GM23338 (cell line): Measurements from ENCODE around the gene MAPK7. TPM values are rescaled to one million over a fixed set of nuclear protein-coding genes. Genes with fewer than 3 reads are reported as not detected.

Experiments used
- ATAC-seq: fragments of 200-7000 bp; cut with Tn5 transposase; 3 replicates; pipeline ENCODE4 v1.9.1; 2020
- DNase-seq: peaks from one replicate; pipeline ENCODE4 v3.0.0-alpha.2; 2015; ENCODE audit warnings: low spot score
- H2AFZ ChIP-seq: fragments of 200-600 bp; sonication (generic); 2 replicates; pipeline ENCODE4 v1.8.0; 2016; ENCODE audit warnings: antibody characterized with exemption, mild to moderate bottlenecking, moderate library complexity
- H3F3A ChIP-seq: fragments of 200-600 bp; sonication (generic); replicated peaks from 2 replicates; pipeline ENCODE4 v1.8.0; 2017; ENCODE audit warnings: antibody characterized with exemption, mixed run types, low read depth
- H3K27ac ChIP-seq: fragments of 200-600 bp; sonication (generic); 2 replicates; pipeline ENCODE4 v1.6.1; 2016; ENCODE audit warnings: low read depth
- H3K27me3 ChIP-seq: fragments of 200-600 bp; sonication (generic); 2 replicates; pipeline ENCODE4 v1.8.0; 2016; ENCODE audit warnings: mild to moderate bottlenecking, mixed run types, moderate library complexity; ENCODE audit not compliant: insufficient read depth
- H3K36me3 ChIP-seq: fragments of 200-600 bp; sonication (generic); 2 replicates; pipeline ENCODE4 v1.8.0; 2016; ENCODE audit warnings: mild to moderate bottlenecking; ENCODE audit not compliant: insufficient read depth
- H3K4me1 ChIP-seq: fragments of 200-600 bp; sonication (generic); 2 replicates; pipeline ENCODE4 v1.8.0; 2016; ENCODE audit warnings: mild to moderate bottlenecking, moderate library complexity; ENCODE audit not compliant: insufficient read depth
- H3K4me2 ChIP-seq: fragments of 200-600 bp; sonication (generic); 2 replicates; pipeline ENCODE4 v1.7.1; 2017; ENCODE audit warnings: mixed run types
- H3K4me3 ChIP-seq: fragments of 200-600 bp; sonication (generic); 2 replicates; pipeline ENCODE4 v1.6.1; 2016; ENCODE audit warnings: mixed run types
- H3K79me2 ChIP-seq: fragments of 200-600 bp; sonication (generic); replicated peaks from 2 replicates; pipeline ENCODE4 v1.8.0; 2017; ENCODE audit warnings: mild to moderate bottlenecking; ENCODE audit not compliant: insufficient read depth
- H3K9me2 ChIP-seq: fragments of 200-600 bp; sonication (generic); 2 replicates; pipeline ENCODE4 v1.8.0; 2017; ENCODE audit not compliant: insufficient read depth
- H4K20me1 ChIP-seq: fragments of 200-600 bp; sonication (generic); replicated peaks from 2 replicates; pipeline ENCODE4 v1.8.0; 2017; ENCODE audit warnings: mild to moderate bottlenecking; ENCODE audit not compliant: insufficient read depth
- H3K27ac Mint-ChIP-seq: 2 replicates; pipeline ENCODE4 v1.8.0; 2020; ENCODE audit warnings: inconsistent platforms, mild to moderate bottlenecking, moderate library complexity, mixed read lengths
- H3K27me3 Mint-ChIP-seq: 3 replicates; pipeline ENCODE4 v1.8.0; 2022; ENCODE audit warnings: low read depth, mild to moderate bottlenecking, moderate library complexity, mixed read lengths, inconsistent platforms; ENCODE audit not compliant: insufficient read depth, poor library complexity
- H3K36me3 Mint-ChIP-seq: 3 replicates; pipeline ENCODE4 v1.8.0; 2021; ENCODE audit warnings: low read depth, mild to moderate bottlenecking, inconsistent platforms, moderate library complexity, mixed read lengths
- H3K4me1 Mint-ChIP-seq: 3 replicates; pipeline ENCODE4 v1.8.0; 2020; ENCODE audit warnings: mild to moderate bottlenecking, inconsistent platforms, mixed read lengths
- H3K4me3 Mint-ChIP-seq: 3 replicates; pipeline ENCODE4 v1.8.0; 2021; ENCODE audit warnings: moderate library complexity, mild to moderate bottlenecking, inconsistent platforms, mixed read lengths
- H3K9me3 Mint-ChIP-seq: 3 replicates; pipeline ENCODE4 v1.8.0; 2020; ENCODE audit warnings: moderate library complexity, mild to moderate bottlenecking, inconsistent platforms, mixed read lengths
- CREB1 ChIP-seq: fragments of 250-450 bp; sonication (Bioruptor Pico); IDR thresholded peaks from 2 replicates; pipeline ENCODE4 v1.5.0; 2020; ENCODE audit warnings: low read depth, mild to moderate bottlenecking, moderate library complexity
- EZH2 ChIP-seq: fragments of 200-600 bp; sonication (generic); IDR thresholded peaks from one replicate; pipeline ENCODE4 v1.8.0; 2017; ENCODE audit warnings: antibody characterized with exemption, mild to moderate bottlenecking, low read depth; ENCODE audit not compliant: unreplicated experiment
- EZH2phosphoT487 ChIP-seq: fragments of 200-600 bp; sonication (generic); IDR thresholded peaks from one replicate; pipeline ENCODE4 v1.8.1; 2018; ENCODE audit warnings: antibody characterized with exemption; ENCODE audit not compliant: unreplicated experiment
- JUNB ChIP-seq: IDR thresholded peaks from one replicate; pipeline ENCODE4 v1.6.1; 2016; ENCODE audit warnings: antibody characterized with exemption; ENCODE audit not compliant: unreplicated experiment
- NANOG ChIP-seq: IDR thresholded peaks from 2 replicates; pipeline ENCODE4 v1.6.1; 2016; ENCODE audit warnings: antibody characterized with exemption, borderline replicate concordance
- POLR2AphosphoS5 ChIP-seq: IDR thresholded peaks from 2 replicates; pipeline ENCODE4 v1.6.1; 2016; ENCODE audit warnings: antibody characterized with exemption, low read depth
- STAT1 ChIP-seq: IDR thresholded peaks from one replicate; pipeline ENCODE4 v1.6.1; 2016; ENCODE audit warnings: antibody characterized with exemption; ENCODE audit not compliant: unreplicated experiment
- ZNF114 ChIP-seq: fragments of 250-450 bp; sonication (Bioruptor Pico); IDR thresholded peaks from 2 replicates; pipeline ENCODE4 v1.5.0; 2020; ENCODE audit warnings: mild to moderate bottlenecking, moderate library complexity
- ZNF331 ChIP-seq: fragments of 250-450 bp; sonication (Bioruptor Pico); IDR thresholded peaks from 2 replicates; pipeline ENCODE4 v1.5.0; 2020; ENCODE audit warnings: low read depth, mild to moderate bottlenecking, moderate library complexity
- polyA plus RNA-seq: library from polyadenylated mRNA; unstranded; fragments of >200 nt; fragmentation: Nextera tagmentation; extraction: Ambion mirVana; gene quantifications from 2 replicates; pipeline ENCODE4 v1.2.1, GENCODE V29; 2016
- total RNA-seq: library from RNA; depleted of rRNA; stranded (reverse); fragments of >200 nt; shearing (Covaris generic); gene quantifications from 2 replicates; pipeline ENCODE4 v1.2.3, GENCODE V29; 2014
- TF ChIP-seq, protein P1 (sequence below): IDR thresholded peaks from 2 replicates; pipeline ENCODE4 v1.6.1; 2016; ENCODE audit warnings: antibody characterized with exemption
- TF ChIP-seq, protein P2 (sequence below): IDR thresholded peaks from one replicate; pipeline ENCODE4 v1.6.1; 2018; ENCODE audit warnings: antibody characterized with exemption; ENCODE audit not compliant: unreplicated experiment
- TF ChIP-seq, protein P3 (sequence below), 2 experiments: fragments of 200-600 bp in 1 of 2; sonication (generic) in 1 of 2; conservative IDR thresholded peaks; 2 replicates each; pipeline versions ENCODE4 v1.5.1 to v1.6.1; 2016 to 2017; ENCODE audit warnings: antibody characterized with exemption in 2 of 2, low read depth in 2 of 2, mild to moderate bottlenecking in 2 of 2, moderate library complexity in 1 of 2

The MAPK7 gene
- total and polyA plus RNA-seq, 2 experiments from 2014 or later: 15.5 to 53.1 TPM

DNA sequence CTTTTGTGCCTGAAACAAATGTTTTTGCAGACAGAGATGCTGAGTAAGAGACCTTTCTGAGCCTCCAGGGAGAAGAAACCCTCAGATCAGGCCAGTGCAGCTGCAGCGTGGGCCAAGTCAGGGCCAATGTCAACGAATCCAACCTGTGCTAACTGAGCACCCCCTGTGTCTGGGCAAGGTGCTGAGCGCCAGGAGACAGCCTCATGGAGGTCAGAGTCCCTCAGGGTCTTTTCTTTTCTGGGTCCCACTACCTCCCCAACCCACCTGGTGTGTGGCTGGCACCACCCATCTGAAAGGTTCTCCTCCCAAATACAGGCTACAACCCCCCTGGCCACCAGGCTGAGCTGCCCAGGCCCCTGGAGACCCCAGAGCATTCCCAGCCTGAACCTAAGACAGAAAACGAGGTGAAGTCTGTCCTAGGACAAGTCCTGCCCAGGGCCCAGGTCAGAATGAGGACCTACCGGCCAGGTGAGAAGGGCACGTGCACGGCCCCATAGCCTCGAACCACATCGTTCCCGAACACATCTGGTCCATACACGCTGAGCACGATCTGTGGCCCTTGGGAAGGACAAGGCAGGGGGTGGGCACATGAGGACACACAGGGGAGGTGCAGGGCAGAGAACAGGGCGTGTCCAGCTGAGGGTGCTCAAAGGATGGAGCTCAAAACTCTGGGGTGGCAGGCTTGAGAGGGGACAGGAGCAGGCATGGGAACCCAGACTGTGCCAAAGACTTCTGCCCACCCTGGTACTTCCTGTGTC lies 30.8 kb upstream of the MAPK7 start:
- ATAC-seq (no peak), DNase-seq (no peak)
- no peaks in the 10 kb centered on the region; the same call in 2 of the 3 replicates for H3K9me3 Mint-ChIP-seq
- H3K36me3 Mint-ChIP-seq: peaks cover 5% of the 10 kb centered on the region; the same call in 2 of the 3 replicates
- no peaks in the 10 kb centered on the region for H3K9me2 ChIP-seq
- H2AFZ ChIP-seq: no peak overlapping the region
- no peak overlapping the region for H3K4me3 ChIP-seq
- H3K27ac Mint-ChIP-seq: 0 out of 2 replicates have a peak overlapping the region, but pooled peaks have one; percentile 28
- no peaks in the 10 kb centered on the region for H3K27me3 ChIP-seq
- no peaks in the 10 kb centered on the region for H3K36me3 ChIP-seq
- no peaks in the 10 kb centered on the region for H3K79me2 ChIP-seq
- no peaks in the 10 kb centered on the region for H4K20me1 ChIP-seq
- no peak overlapping the region for H3K27ac ChIP-seq
- no peak overlapping the region for H3K4me2 ChIP-seq
- no peak overlapping the region for H3K4me3 Mint-ChIP-seq
- TF ChIP-seq POLR2AphosphoS5 (no peak), CREB1 (CRISPR knock-in tag) (no peak), JUNB (no peak), STAT1 (no peak), EZH2 (no peak), NANOG (no peak), EZH2phosphoT487 (no peak)
- TF ChIP-seq, protein P1, sequence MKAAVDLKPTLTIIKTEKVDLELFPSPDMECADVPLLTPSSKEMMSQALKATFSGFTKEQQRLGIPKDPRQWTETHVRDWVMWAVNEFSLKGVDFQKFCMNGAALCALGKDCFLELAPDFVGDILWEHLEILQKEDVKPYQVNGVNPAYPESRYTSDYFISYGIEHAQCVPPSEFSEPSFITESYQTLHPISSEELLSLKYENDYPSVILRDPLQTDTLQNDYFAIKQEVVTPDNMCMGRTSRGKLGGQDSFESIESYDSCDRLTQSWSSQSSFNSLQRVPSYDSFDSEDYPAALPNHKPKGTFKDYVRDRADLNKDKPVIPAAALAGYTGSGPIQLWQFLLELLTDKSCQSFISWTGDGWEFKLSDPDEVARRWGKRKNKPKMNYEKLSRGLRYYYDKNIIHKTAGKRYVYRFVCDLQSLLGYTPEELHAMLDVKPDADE: no peak
- TF ChIP-seq, protein P2, sequence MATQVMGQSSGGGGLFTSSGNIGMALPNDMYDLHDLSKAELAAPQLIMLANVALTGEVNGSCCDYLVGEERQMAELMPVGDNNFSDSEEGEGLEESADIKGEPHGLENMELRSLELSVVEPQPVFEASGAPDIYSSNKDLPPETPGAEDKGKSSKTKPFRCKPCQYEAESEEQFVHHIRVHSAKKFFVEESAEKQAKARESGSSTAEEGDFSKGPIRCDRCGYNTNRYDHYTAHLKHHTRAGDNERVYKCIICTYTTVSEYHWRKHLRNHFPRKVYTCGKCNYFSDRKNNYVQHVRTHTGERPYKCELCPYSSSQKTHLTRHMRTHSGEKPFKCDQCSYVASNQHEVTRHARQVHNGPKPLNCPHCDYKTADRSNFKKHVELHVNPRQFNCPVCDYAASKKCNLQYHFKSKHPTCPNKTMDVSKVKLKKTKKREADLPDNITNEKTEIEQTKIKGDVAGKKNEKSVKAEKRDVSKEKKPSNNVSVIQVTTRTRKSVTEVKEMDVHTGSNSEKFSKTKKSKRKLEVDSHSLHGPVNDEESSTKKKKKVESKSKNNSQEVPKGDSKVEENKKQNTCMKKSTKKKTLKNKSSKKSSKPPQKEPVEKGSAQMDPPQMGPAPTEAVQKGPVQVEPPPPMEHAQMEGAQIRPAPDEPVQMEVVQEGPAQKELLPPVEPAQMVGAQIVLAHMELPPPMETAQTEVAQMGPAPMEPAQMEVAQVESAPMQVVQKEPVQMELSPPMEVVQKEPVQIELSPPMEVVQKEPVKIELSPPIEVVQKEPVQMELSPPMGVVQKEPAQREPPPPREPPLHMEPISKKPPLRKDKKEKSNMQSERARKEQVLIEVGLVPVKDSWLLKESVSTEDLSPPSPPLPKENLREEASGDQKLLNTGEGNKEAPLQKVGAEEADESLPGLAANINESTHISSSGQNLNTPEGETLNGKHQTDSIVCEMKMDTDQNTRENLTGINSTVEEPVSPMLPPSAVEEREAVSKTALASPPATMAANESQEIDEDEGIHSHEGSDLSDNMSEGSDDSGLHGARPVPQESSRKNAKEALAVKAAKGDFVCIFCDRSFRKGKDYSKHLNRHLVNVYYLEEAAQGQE: no peak
- H3K4me1 ChIP-seq: no peaks in the 10 kb centered on the region; the same call in 1 of the 2 replicates
- no peaks in the 10 kb centered on the region for H3F3A ChIP-seq
- H3K27me3 Mint-ChIP-seq: peaks cover 6% of the 10 kb centered on the region
- H3K4me1 Mint-ChIP-seq: no peaks in the 10 kb centered on the region

DNA sequence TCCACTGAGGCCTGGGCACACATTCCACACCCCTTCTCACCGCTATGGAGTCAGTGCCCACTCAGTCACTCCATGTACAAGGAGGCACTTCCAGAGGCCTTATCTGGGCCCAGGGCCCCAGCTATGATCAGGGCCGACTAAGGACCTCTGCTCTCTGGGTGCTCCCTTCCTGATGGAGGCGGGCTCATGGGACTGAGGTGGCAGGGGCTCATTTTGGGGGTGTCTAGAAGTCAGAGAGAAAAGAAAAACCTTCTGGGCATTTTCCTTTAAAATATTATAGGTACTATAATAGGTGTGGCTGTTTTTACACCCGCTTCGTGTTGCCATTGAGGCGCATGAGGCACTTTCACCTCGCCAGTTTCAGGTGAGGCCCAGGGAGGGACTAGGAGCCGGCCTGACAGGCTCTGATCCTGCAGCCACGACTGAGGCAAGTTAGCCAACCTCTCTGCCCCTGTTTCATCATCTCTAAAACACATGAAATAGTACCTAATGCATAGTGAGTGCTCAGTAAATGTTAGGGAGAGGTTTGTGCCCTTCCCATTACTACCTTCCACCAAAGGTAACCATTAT lies 30.1 kb upstream of the MAPK7 start:
- no peak overlapping the region for H3K27ac Mint-ChIP-seq
- TF ChIP-seq, protein P3, sequence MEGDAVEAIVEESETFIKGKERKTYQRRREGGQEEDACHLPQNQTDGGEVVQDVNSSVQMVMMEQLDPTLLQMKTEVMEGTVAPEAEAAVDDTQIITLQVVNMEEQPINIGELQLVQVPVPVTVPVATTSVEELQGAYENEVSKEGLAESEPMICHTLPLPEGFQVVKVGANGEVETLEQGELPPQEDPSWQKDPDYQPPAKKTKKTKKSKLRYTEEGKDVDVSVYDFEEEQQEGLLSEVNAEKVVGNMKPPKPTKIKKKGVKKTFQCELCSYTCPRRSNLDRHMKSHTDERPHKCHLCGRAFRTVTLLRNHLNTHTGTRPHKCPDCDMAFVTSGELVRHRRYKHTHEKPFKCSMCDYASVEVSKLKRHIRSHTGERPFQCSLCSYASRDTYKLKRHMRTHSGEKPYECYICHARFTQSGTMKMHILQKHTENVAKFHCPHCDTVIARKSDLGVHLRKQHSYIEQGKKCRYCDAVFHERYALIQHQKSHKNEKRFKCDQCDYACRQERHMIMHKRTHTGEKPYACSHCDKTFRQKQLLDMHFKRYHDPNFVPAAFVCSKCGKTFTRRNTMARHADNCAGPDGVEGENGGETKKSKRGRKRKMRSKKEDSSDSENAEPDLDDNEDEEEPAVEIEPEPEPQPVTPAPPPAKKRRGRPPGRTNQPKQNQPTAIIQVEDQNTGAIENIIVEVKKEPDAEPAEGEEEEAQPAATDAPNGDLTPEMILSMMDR (conservative IDR thresholded peaks at IDR 0.05; ENCODE audit: low read depth in 2 of 2): no peak
- TF ChIP-seq NANOG (no peak), ZNF331 (CRISPR knock-in tag) (no peak), EZH2phosphoT487 (no peak), ZNF114 (no peak), STAT1 (no peak)
- TF ChIP-seq, protein P2: no peak

More for the DNA sequence above, 30.1 kb upstream of the MAPK7 start:
- no peak overlapping the region for H3K4me3 ChIP-seq
- DNase-seq (no peak), ATAC-seq (no peak)
- H3K9me2 ChIP-seq: no peaks in the 10 kb centered on the region
- Mint-ChIP-seq H3K4me3 (no peak overlapping the region), H3K9me3 (no peaks in the 10 kb centered on the region; the same call in 2 of the 3 replicates), H3K27me3 (peaks cover 6% of the 10 kb centered on the region), H3K4me1 (no peaks in the 10 kb centered on the region), H3K36me3 (peaks cover 5% of the 10 kb centered on the region; the same call in 2 of the 3 replicates)
- no peak overlapping the region for H3K27ac ChIP-seq
- H4K20me1 ChIP-seq: no peaks in the 10 kb centered on the region
- H3K79me2 ChIP-seq: no peaks in the 10 kb centered on the region
- H3K4me2 ChIP-seq: no peak overlapping the region
- no peaks in the 10 kb centered on the region for H3K36me3 ChIP-seq
- no peaks in the 10 kb centered on the region; the same call in 1 of the 2 replicates for H3K4me1 ChIP-seq
- H3F3A ChIP-seq: no peaks in the 10 kb centered on the region
- no peak overlapping the region for H2AFZ ChIP-seq
- no peaks in the 10 kb centered on the region for H3K27me3 ChIP-seq
